ENCODE results near the gene ALOXE3. TPM values are rescaled to one million over a fixed set of nuclear protein-coding genes. Genes with fewer than 3 reads are reported as not detected.

Gene ALOXE3
- total RNA-seq, 1 experiment from 2014 or later = 0.13 TPM

- Histone ChIP-seq H2BK15ac (ENCODE audit: low read depth, low read length) (no peak overlapping the region), H3T11ph (ENCODE audit: low read length) (no peak overlapping the region), H4K5ac (ENCODE audit: insufficient read length, low read depth, low read length) (no peak overlapping the region), H3K4ac (ENCODE audit: low read depth, low read length) (no peak overlapping the region), H2AFZ (ENCODE audit: low read length) (no peak overlapping the region), H3K23me2 (ENCODE audit: insufficient read length, low read depth, low read length, poor library complexity, severe bottlenecking) (peaks cover 3% of the 10 kb centered on the region), H3K27me3 (ENCODE audit: insufficient read depth, low read length) (no peaks in the 10 kb centered on the region), H3K4me1 (ENCODE audit: insufficient read depth, low read length) (no peaks in the 10 kb centered on the region), H2BK20ac (ENCODE audit: low read depth, low read length, poor library complexity, severe bottlenecking) (no peak overlapping the region), H3K79me1 (ENCODE audit: insufficient read depth, low read depth, low read length, poor library complexity, severe bottlenecking) (no peaks in the 10 kb centered on the region), H4K8ac (replicated peaks; ENCODE audit: insufficient read length, low read depth, low read length) (no peak overlapping the region), H2BK12ac (ENCODE audit: insufficient read length, low read depth, low read length) (no peak overlapping the region), H4K91ac (ENCODE audit: insufficient read length, low read depth, low read length) (no peak overlapping the region), H3K27ac (ENCODE audit: insufficient read length, low read depth, low read length) (no peak overlapping the region), H3K56ac (ENCODE audit: insufficient read length, low read depth, low read length) (no peak overlapping the region), H4K20me1 (ENCODE audit: control insufficient read depth, insufficient read depth, insufficient read length) (no peaks in the 10 kb centered on the region), H3K14ac (ENCODE audit: insufficient read depth, low read length) (no peak overlapping the region), H3K79me2 (ENCODE audit: insufficient read depth, low read length) (no peaks in the 10 kb centered on the region), H3K4me2 (ENCODE audit: insufficient read depth, insufficient read length, low read length) (no peak overlapping the region), H3K23ac (ENCODE audit: insufficient read length, low read depth, low read length) (no peak overlapping the region), H3K18ac (ENCODE audit: insufficient read length, low read depth, low read length) (no peak overlapping the region), H2AK5ac (ENCODE audit: insufficient read length, low read length) (no peak overlapping the region), H2BK120ac (ENCODE audit: low read depth, low read length, poor library complexity, severe bottlenecking) (no peak overlapping the region), H3K9me3 (ENCODE audit: control insufficient read depth, low read depth, low read length) (no peaks in the 10 kb centered on the region), H2BK5ac (ENCODE audit: insufficient read length, low read length) (no peak overlapping the region), H3K9ac (ENCODE audit: extremely low read depth, insufficient read length, low read length) (no peak overlapping the region)
- peaks cover 34 to 79% (median 58%) of the 10 kb centered on the region in 3 experiments for H3K36me3 Mint-ChIP-seq (ENCODE audit: insufficient read depth in 1 of 3, low read depth in 3 of 3)
- H3K4me1 Mint-ChIP-seq = 0 out of 4 replicates have a peak, but pooled peaks cover 0 to 2% of the 10 kb centered on the region in 2 experiments
- peak overlapping the region in 1 of 2 experiments; percentile 46; a peak in 1 of 5 replicates for H3K4me3 Mint-ChIP-seq
- no peak for TF ChIP-seq CTCF (conservative IDR thresholded peaks at IDR 0.05)
- peaks cover 3% of the 10 kb centered on the region; the same call in 1 of the 2 replicates for H3K27me3 Mint-ChIP-seq (ENCODE audit: low read depth)
- no CpG with 5 or more reads among the region's 22 CpGs for WGBS (ENCODE audit: extremely low coverage, insufficient read length, low lambda C conversion rate)
- H3K27ac Mint-ChIP-seq = peak overlapping the region in 1 of 3 experiments; percentile 25; a peak in 2 of 7 replicates
- no peak for DNase-seq
- H3K9me3 Mint-ChIP-seq = no peaks in the 10 kb centered on the region
Measured at GRCh38 chr17:8143581-8144400, 25.5 kb upstream of the ALOXE3 start.

Measured in H9 (cell line).